PC-3 (cell line): ENCODE results near the gene CRYGC. TPM values are rescaled to one million over a fixed set of nuclear protein-coding genes. Genes with fewer than 3 reads are reported as not detected.

Source experiments
- ATAC-seq: fragments of 200-7000 bp; cut with Tn5 transposase; 2 replicates; pipeline ENCODE4 v1.9.1; 2020; ENCODE audit warnings: mild to moderate bottlenecking, moderate library complexity
- BruUV-seq: library from RNA; stranded (reverse); fragments of 400-500 nt; replicated peaks from 2 replicates; lab custom pipeline; 2021; lab: Mats Ljungman, UMichigan
- CTCF ChIA-PET: fragments of 300-600 bp; sonication (Branson Sonifier 250); formaldehyde crosslinking; loops from one replicate; lab custom pipeline; 2022; ENCODE audit warnings: antibody characterized with exemption; lab: Charles Lee
- POLR2A ChIA-PET: fragments of 300-600 bp; sonication (Branson Sonifier 250); formaldehyde crosslinking; loops from one replicate; lab custom pipeline; 2022; ENCODE audit warnings: antibody characterized with exemption; ENCODE audit not compliant: unreplicated experiment; lab: Charles Lee
- DNase-seq: peaks from one replicate; pipeline ENCODE4 v3.0.0-alpha.2; 2015
- H2AFZ ChIP-seq: fragments of 300-600 bp; sonication (generic); 2 replicates; pipeline ENCODE4 v1.6.0; 2016; ENCODE audit warnings: antibody characterized with exemption, low read length
- H3F3A ChIP-seq: fragments of 300-600 bp; sonication (generic); one replicate; pipeline ENCODE4 v1.6.0; 2017; ENCODE audit warnings: antibody characterized with exemption, low read length, control low read depth, mild to moderate bottlenecking; ENCODE audit not compliant: unreplicated experiment
- H3K27ac ChIP-seq: fragments of 300-600 bp; sonication (generic); 2 replicates; pipeline ENCODE4 v1.5.1; 2016; ENCODE audit warnings: mild to moderate bottlenecking, low read length
- H3K27me3 ChIP-seq: fragments of 300-600 bp; sonication (generic); 2 replicates; pipeline ENCODE4 v1.6.1; 2016; ENCODE audit warnings: low read length, mixed read lengths
- H3K36me3 ChIP-seq: fragments of 300-600 bp; sonication (generic); 2 replicates; pipeline ENCODE4 v1.6.1; 2016; ENCODE audit warnings: low read depth, mixed run types, low read length, mixed read lengths
- H3K4me1 ChIP-seq: fragments of 300-600 bp; sonication (generic); 2 replicates; pipeline ENCODE4 v1.5.1; 2016; ENCODE audit warnings: low read length; ENCODE audit not compliant: insufficient read depth
- H3K4me2 ChIP-seq: fragments of 300-600 bp; sonication (generic); 2 replicates; pipeline ENCODE4 v1.6.0; 2016; ENCODE audit warnings: low read length
- H3K4me3 ChIP-seq: fragments of 300-600 bp; sonication (generic); 2 replicates; pipeline ENCODE4 v1.5.1; 2016; ENCODE audit warnings: mild to moderate bottlenecking, low read length, mixed read lengths
- H3K79me2 ChIP-seq: fragments of 300-600 bp; sonication (generic); 2 replicates; pipeline ENCODE4 v1.6.1; 2017; ENCODE audit warnings: low read length, mixed read lengths
- H3K9ac ChIP-seq: fragments of 300-600 bp; sonication (generic); 2 replicates; pipeline ENCODE4 v1.6.0; 2016; ENCODE audit warnings: mild to moderate bottlenecking, low read length
- H3K9me2 ChIP-seq: fragments of 300-600 bp; sonication (generic); replicated peaks from 2 replicates; pipeline ENCODE4 v1.6.1; 2016; ENCODE audit warnings: mixed run types, low read length, mixed read lengths
- H3K9me3 ChIP-seq: fragments of 300-600 bp; sonication (generic); 2 replicates; pipeline ENCODE4 v1.6.1; 2016; ENCODE audit warnings: low read length, mixed read lengths
- H4K20me1 ChIP-seq: fragments of 300-600 bp; sonication (generic); 2 replicates; pipeline ENCODE4 v1.6.1; 2016; ENCODE audit warnings: low read length, mixed read lengths
- EZH2 ChIP-seq: fragments of 300-600 bp; sonication (generic); IDR thresholded peaks from one replicate; pipeline ENCODE4 v1.6.1; 2017; ENCODE audit warnings: antibody characterized with exemption, mild to moderate bottlenecking, low read length; ENCODE audit not compliant: unreplicated experiment
- EZH2phosphoT487 ChIP-seq: fragments of 300-600 bp; sonication (generic); IDR thresholded peaks from 2 replicates; pipeline ENCODE4 v1.6.1; 2018; ENCODE audit warnings: mild to moderate bottlenecking, antibody characterized with exemption, low read length, borderline replicate concordance
- intact Hi-C: fragments of 100-400 bp; cut with micrococcal nuclease; formaldehyde crosslinking; loops from 2 replicates; pipeline ENCODE4 v1.9.0; 2023
- total RNA-seq: library from RNA; depleted of rRNA; stranded (reverse); fragments of >200 nt; gene quantifications from 2 replicates; pipeline ENCODE4 v1.2.3, GENCODE V29; 2014
- TF ChIP-seq, protein P1 (sequence below): fragments of 300-600 bp; sonication (generic); conservative IDR thresholded peaks from 2 replicates; pipeline ENCODE4 v1.5.1; 2017; ENCODE audit warnings: antibody characterized with exemption, low read depth, mild to moderate bottlenecking, low read length

CRYGC gene
- total RNA-seq, 1 experiment from 2014 or later, result not detected

DNA sequence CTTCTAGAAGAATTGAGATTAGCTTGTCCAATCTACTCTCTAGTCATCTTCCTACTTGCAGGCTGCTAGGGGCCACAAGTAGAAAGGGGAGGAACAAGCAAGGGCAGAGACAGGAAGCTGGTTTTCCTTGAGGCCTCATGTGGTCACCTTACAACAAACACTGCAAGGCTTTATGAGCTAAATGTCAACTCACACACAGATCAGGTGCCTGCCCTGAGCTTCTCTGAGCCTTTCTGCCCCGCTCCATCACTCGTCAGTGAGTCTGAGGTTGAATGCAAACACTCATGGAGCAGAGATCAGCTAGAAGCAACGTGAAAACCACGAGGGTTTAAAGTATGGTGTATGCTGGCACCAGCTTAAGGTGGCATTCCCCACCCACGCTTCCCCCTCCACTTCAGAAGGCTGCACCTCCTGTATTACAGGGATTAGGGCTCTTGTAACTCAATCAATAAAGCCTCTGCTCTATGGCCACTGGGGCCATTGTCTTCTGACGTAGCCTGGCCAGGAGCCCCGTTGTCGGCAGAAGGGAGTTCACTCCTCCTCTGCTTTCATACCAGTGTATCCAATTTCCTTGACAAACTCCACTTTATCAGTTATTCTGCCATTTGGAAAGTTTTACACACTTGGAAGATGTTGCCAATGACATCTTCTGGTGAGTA lies 5.4 kb upstream of the CRYGC start:
- H4K20me1 ChIP-seq, result no peaks in the 10 kb centered on the region
- H3K4me2 ChIP-seq, result no peak overlapping the region
- H3K4me3 ChIP-seq, result no peak overlapping the region
- H3K9me2 ChIP-seq, result no peaks in the 10 kb centered on the region
- no peaks in the 10 kb centered on the region for H3K27me3 ChIP-seq
- H3K27ac ChIP-seq, result no peak overlapping the region
- no peaks in the 10 kb centered on the region for H3K9me3 ChIP-seq
- no TSS peak for BruUV-seq
- ChIA-PET CTCF (interaction anchor here (0.5 to 1.0 kb wide), 2 partner anchors 13 to 26 kb away, joined by 4 to 5 read pairs; no protein-coding TSS in a partner anchor), POLR2A (no interaction called here)
- H3K79me2 ChIP-seq, result no peaks in the 10 kb centered on the region
- peaks cover 24% of the 10 kb centered on the region for H3K4me1 ChIP-seq
- no peak overlapping the region for H3K9ac ChIP-seq
- intact Hi-C loops, result no loop called here
- H3F3A ChIP-seq, result no peaks in the 10 kb centered on the region
- no peaks in the 10 kb centered on the region for H3K36me3 ChIP-seq
- DNase-seq, result peak; percentile 53
- TF ChIP-seq EZH2phosphoT487 (no peak), EZH2 (no peak)
- TF ChIP-seq, protein P1, sequence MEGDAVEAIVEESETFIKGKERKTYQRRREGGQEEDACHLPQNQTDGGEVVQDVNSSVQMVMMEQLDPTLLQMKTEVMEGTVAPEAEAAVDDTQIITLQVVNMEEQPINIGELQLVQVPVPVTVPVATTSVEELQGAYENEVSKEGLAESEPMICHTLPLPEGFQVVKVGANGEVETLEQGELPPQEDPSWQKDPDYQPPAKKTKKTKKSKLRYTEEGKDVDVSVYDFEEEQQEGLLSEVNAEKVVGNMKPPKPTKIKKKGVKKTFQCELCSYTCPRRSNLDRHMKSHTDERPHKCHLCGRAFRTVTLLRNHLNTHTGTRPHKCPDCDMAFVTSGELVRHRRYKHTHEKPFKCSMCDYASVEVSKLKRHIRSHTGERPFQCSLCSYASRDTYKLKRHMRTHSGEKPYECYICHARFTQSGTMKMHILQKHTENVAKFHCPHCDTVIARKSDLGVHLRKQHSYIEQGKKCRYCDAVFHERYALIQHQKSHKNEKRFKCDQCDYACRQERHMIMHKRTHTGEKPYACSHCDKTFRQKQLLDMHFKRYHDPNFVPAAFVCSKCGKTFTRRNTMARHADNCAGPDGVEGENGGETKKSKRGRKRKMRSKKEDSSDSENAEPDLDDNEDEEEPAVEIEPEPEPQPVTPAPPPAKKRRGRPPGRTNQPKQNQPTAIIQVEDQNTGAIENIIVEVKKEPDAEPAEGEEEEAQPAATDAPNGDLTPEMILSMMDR, result no peak
- peak overlapping the region; percentile 9; the same call in 1 of the 2 replicates for H2AFZ ChIP-seq
- ATAC-seq, result peak; percentile 72

DNA sequence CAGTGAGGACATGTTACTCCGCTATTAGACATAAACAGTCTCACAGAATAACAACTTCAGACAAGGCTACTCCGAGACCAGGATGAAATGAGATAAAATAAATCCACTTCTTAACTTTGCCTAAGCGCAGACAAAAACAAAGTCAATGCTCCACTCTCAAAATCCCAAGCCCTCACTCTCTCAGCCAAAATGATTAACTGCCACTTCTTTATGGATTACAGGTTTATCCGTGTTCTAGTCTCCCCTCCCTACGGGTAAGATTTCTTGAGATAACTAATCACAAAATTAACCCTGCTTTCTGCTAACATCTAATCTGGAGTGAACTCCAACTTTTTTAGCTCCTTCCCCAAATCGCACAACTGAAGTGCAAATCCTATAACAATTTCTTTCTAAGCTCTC lies 1.1 kb upstream of the CRYGC start:
- Histone ChIP-seq H3K9me3 (no peaks in the 10 kb centered on the region), H3K4me3 (no peak overlapping the region), H3F3A (no peaks in the 10 kb centered on the region), H3K27me3 (no peaks in the 10 kb centered on the region), H3K36me3 (no peaks in the 10 kb centered on the region), H3K9ac (no peak overlapping the region), H3K9me2 (no peaks in the 10 kb centered on the region), H3K4me1 (peaks cover 33% of the 10 kb centered on the region), H3K79me2 (no peaks in the 10 kb centered on the region), H4K20me1 (no peaks in the 10 kb centered on the region), H2AFZ (no peak overlapping the region), H3K4me2 (peak overlapping the region; percentile 33; the same call in 1 of the 2 replicates), H3K27ac (no peak overlapping the region)
- TF ChIP-seq EZH2 (no peak), EZH2phosphoT487 (no peak)
- TF ChIP-seq, protein P1, result no peak
- DNase-seq (no peak), ATAC-seq (no peak)
- BruUV-seq, result no TSS peak
- intact Hi-C loops, result no loop called here
- POLR2A ChIA-PET, result no interaction called here
- CTCF ChIA-PET, result interaction anchor here (0.6 kb wide), 2 partner anchors 12 to 30 kb away, joined by 3 read pairs; no protein-coding TSS in a partner anchor

DNA sequence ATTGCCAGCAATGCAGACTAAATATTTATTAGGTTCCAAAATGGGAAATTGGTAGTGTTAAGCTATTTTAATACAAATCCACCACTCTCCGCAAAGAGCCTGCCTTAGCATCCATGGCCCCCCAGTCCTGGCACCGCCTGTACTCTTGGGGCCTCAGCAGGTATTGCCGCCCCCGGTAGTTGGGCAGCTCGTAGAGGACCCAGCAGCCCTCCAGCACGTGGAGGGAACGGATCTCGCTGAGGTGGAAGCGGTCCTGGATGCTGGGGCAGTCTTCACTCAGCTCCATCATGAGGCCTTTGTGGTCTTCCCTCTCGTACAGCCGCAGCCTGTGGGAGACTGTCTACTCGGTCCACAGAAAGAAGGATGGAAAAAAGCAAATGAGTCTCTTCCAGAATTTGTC lies 1.5 kb downstream of the CRYGC start:
- ChIA-PET POLR2A (no interaction called here), CTCF (no interaction called here)
- Histone ChIP-seq H3K27me3 (no peaks in the 10 kb centered on the region), H3K36me3 (no peaks in the 10 kb centered on the region), H3K9me2 (no peaks in the 10 kb centered on the region), H3K4me3 (no peak overlapping the region), H3K4me1 (peaks cover 25% of the 10 kb centered on the region), H3K9ac (no peak overlapping the region), H3F3A (no peaks in the 10 kb centered on the region), H3K9me3 (no peaks in the 10 kb centered on the region), H4K20me1 (no peaks in the 10 kb centered on the region), H2AFZ (no peak overlapping the region), H3K4me2 (no peak overlapping the region), H3K79me2 (no peaks in the 10 kb centered on the region), H3K27ac (no peak overlapping the region)
- no TSS peak for BruUV-seq
- intact Hi-C loops, result no loop called here
- DNase-seq (no peak), ATAC-seq (no peak)
- TF ChIP-seq EZH2, result no peak
- no peak for TF ChIP-seq EZH2phosphoT487
- TF ChIP-seq, protein P1, result no peak
